HG03342 (cell line): ENCODE results near the gene PLEKHA8.

Source experiments
- ATAC-seq: cut with Tn5 transposase; IDR thresholded peaks from one replicate; pipeline ENCODE4 v1.9.1; 2021; ENCODE audit warnings: mild to moderate bottlenecking, moderate library complexity; ENCODE audit not compliant: unreplicated experiment

Gene PLEKHA8

DNA sequence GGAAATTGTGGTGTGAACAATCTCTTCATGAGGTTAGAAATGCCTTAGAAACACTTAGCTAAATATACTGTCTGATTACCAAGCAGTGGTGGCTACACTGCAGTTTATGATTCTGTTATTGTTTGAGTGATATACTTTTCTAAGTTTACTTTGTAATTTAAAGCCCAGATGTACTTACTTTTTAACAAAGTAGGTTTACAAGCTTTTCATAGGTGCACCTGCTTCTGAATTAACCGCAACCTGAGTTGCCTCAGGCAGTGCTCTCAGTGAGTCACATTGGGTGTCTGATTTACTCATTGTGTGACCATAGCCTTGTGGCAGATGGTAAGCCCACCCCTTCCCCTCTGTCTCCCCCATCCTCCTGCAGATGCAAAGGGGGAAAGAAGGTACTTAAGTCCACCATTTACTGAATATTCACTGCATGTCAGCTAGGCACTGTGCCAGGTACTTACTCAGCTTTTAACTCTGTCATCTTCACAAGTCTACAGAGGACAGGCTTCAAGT is 115.6 kb downstream of the PLEKHA8 start:
- no peak for ATAC-seq

DNA sequence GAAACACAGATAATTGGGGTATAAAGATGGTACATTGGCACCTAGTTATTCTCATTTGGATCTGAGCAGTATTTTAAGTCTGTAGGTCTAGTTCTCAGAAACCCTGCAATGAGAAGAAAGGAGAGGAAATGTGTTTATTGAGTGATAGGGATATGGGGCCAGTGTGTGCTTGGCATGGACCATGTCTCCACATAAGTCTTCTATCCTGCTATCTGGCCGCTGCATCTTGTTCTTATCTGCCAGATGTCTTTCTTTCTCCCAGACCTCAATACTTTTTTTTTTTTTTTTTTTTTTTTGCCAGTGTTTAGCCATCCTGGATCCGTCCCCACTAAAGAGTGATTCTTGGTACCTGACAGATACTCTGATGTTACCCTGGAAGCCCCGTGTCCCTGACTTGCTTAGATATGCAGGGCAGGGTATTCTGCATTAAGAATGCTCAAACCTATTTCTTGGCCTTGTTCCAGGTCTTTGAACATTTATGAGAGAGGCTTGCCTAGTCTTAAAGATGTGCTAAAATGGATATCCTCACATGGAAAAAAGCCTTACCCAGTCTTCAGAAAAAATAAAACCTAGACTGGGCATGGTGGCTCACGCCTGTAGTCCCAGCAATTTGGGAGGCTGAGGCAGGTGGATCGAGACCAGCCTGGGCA is 116.6 kb downstream of the PLEKHA8 start:
- no peak for ATAC-seq

DNA sequence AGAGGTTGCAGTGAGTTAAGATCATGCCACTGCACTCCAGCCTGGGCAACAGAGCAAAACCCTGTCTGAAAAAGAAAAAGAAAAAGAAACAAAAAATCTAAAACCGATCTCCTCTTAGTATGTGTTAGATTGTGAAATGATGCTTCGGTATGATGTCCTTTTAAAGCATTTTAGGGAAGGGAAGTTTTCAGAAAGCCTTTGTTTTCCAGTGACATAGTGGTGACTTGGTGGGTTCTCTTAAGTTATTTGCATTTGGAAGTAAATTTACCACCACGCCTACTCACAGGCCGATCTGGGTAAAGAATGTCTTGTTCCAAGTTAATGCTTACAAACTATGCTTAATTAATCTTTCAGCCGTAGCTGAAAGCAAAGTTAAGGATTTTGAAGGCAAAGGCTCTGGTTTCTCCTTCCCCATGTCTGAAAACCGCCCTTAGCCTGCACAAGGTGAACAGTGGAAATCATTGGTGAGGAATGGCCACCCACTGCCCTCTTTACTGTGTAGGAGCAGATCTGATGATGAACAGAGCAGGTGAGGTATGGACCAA is 117.3 kb downstream of the PLEKHA8 start:
- no peak for ATAC-seq

DNA sequence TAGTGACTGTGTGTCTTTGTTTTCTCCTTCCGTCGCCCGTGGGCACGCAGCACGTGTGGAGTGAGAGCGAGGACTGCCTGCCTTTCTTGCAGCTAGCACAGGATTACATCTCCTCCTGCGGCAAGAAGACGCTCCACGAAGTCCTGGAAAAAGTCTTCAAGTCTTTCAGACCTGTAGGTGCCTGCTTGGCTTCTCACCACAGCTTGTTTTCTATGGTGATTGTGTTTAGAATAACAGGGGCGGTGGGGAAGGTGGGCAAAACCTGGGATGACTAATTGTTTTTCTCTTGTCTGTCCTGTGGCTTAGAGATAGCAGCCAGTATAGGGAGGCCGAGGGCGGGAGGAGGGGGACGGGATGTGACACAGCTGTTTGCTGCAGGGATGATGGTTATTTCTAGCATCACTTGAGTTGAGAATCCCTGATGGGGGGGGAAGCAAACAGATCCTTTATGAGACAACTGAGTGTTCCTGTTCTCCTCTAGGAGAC is 118.0 kb downstream of the PLEKHA8 start:
- no peak for ATAC-seq

DNA sequence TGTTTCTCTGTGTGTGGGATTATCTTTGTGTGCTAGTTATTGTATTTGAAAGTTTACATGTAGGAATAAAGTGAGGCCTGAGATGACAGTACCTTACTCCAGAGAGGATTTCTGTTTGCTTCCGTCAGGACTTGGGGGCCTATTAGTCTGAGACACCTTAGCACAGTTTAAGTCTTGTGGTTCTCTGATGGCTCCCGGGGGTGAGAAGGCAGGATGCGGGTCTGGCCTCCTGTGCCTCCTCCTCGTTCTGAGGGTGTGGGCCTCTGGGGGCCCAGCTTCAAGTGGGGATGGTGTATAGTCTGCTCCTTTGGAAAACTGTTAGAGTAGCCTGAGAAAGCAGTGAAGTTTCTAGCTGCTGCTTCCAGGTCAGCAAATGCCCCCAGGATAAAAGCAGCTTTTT is 119.0 kb downstream of the PLEKHA8 start:
- no peak for ATAC-seq

DNA sequence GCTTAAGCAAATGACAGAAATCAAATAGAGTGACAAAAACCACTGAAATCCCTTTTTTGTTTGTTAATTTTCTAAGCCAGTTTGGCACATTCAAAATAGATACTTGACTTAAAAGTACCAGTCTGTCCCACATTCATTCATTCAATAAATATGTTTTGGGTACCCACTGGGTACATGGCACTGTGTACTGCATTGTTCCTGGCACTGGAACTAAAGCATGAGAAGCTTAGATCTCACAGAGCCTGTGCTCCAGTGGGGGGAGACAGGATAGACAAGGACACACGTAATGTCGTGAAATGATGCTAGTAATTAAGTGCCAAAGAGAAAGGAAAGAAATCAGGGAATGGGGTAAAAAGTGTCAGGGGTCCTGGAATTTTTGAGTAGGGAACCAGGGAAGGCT is 119.6 kb downstream of the PLEKHA8 start:
- ATAC-seq: no peak

DNA sequence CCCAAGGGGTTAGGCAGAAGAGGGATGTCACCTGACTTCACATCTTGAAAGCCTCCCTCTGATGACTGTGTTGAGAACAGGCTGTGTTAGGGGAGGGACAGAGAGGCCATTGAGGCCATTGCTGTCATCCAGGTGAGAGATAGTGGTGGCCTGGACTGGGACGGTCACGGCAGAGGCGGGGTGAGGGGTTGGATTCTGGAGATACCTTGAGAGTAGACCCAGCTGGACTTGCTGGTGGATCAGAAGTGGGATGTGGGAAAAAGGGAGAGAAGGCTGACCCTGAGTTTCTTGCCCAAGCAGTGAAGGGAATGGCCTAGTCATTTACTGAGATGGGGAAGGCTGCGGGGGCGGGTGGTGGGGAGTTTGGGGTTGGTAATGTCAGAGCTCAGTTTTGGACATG is 120.2 kb downstream of the PLEKHA8 start:
- ATAC-seq: no peak

DNA sequence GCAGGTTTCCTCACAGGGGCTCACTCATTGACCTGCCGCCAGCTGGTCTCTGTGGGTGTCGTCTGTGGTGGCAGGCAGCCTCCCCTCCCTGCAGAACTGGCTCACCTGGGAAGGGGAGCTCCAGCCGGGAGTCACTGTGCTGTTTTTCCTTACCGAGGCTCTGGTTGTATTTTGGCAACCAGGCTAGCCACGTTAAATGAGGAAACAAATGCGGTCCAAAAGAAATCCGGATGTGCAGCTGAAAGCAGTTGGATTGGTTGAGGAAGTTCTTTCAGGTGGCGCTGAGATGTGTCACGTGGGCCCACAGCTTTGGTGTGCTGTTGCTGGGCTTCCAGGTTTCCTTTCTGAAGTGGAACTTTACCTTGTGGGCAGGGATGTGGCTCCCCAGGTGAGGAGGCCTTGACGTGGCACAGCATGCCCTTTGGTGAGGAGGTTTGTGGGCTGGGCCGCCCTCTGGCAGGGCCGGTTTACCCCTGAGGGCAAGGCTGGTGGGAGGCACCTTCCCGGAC is 120.8 kb downstream of the PLEKHA8 start:
- ATAC-seq: no peak

DNA sequence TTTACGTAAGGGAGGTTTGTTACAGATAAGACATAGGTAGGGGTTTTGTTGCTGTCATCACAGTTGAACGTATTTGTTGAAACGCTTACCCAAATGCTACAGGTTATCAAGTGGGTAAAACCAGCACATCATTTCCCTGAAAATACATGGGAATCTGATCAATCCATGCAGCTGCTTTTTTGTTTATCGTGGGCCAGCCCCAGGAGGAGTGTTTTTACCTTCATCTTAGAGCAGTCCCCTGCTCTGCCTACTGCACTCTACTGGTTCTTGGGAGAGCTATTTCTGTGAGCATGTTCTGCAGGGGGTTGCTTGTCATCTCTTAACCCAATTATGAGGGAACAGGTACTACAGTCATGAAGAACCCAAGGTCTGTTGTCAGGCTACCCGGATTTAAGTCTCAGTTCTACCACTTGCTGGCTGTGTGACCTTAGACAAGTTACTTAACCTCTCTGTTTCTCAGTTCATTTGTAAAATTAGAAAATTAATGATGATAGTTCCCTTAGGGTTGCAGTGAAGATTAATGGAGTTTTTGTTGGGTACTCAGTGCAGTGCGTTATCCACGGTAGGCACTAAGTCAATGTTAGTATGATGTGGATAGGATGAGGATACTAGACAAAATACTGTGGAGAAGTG is 121.5 kb downstream of the PLEKHA8 start:
- ATAC-seq: no peak

DNA sequence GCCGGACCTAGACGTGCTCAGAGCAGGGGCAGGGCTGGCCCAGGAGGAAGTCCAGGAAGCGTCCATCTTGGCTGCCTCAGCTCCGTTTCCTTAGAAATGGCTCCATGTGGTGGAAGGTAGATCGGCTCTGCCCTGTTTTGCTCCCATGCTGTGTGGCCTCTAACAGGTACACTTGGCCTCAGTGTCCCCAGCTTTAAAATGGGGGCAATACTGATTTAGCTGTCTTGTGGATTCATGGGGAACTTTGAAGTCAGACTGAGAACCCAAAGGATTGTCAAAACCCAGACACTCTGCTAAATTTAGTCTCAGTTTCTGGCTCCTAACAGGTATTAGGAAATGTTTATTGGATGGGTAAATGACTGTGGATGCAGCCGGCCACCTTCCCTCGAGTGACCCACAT is 122.5 kb downstream of the PLEKHA8 start:
- no peak for ATAC-seq

DNA sequence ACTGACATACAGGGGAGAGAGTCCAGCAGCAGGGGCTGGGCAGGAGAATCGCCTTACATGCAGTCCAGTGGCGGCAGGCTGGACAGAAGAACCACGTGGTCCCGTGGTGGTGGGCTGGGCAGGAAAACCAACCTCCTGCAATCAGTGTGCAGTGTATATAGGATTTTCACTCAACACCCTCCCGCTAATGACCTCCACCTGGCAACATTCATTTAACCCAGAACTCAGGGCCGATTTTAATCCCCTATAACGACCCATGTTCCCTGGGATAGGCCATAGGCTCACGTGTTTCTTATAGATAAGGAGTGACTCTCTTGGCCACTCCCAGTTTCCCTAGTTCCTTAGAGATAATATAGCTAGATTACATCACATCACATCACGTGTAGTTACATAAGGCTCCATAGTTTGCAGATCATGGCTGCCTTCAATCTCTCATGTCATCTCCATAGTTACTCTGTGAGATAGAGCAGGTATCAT is 125.9 kb downstream of the PLEKHA8 start:
- no peak for ATAC-seq

DNA sequence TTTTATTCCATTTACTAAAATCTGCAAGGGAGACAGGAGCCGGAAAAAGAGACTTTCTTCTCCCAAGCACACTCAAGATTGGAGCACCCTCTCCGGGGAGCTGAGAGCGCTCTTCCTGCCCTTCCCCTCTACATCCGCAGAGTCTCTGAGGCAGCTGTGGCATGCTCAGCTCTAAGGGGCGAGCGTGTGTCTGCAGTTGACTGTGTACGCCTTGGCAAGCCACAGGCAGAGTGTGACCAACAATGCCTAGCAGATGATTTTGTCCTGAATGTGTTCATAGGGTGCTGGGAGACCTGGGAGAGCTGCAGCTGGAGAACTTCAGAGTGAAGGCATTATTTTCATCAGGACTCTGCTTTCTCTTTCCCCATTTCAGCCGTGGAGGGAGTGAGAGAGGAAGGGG is 127.3 kb downstream of the PLEKHA8 start:
- ATAC-seq: no peak

DNA sequence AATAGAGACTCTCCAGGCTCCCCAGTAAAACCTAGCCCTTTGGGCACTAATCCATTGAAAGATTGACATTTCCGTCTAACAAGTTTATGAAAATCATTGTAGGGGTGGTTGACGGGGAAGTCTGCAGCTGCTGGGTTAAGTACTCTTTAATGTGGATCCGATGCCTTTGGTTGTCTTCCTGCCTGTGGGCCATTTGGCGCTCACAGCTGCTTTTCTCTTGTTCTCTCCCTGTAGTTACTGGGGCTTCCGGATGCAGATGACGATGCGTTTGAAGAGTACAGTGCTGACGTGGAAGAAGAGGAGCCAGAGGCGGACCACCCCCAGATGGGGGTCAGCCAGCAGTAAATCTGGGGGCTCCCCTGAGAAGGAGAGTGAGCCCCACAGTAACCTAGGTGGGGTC is 129.0 kb downstream of the PLEKHA8 start:
- no peak for ATAC-seq

DNA sequence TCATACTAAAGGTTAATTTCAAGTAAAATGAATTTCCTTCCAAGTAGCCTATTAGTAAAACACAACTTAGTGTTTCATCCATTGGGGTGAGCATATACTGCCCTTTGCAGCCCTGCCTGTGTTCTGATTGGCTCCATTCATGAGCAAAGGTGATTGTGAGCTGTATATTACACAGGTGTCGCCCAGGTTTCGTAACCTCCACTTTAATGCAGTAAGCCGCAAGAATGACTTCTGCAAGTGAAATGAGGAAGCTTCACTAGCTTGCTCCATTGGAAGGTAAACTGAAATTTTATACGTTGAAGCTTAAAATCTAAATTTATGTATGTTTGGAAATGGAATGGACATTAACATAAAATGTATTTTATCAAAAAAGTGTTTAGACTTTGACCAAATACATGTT is 131.0 kb downstream of the PLEKHA8 start:
- no peak for ATAC-seq

DNA sequence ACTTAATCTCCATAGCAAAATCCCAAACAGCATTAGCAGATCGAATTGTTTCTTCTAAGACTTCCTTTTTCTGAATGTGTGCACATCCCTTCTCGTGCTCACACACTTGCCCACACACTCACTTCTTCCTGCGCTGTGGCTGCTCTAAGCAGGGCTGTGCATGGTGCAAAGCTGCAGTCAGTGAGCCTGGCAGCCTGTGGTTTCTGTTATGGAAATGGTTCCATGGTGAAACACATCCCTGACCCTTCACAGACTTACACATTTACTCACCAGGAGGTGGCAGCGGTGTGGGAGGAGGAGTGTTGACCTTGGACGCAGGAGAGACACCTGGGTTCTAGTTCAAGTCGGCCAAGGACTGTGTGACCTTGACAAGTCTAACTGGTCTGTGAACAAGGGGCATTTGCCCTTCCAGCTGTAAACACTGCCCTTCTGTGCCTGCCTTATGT is 131.5 kb downstream of the PLEKHA8 start:
- ATAC-seq: peak; percentile 32

DNA sequence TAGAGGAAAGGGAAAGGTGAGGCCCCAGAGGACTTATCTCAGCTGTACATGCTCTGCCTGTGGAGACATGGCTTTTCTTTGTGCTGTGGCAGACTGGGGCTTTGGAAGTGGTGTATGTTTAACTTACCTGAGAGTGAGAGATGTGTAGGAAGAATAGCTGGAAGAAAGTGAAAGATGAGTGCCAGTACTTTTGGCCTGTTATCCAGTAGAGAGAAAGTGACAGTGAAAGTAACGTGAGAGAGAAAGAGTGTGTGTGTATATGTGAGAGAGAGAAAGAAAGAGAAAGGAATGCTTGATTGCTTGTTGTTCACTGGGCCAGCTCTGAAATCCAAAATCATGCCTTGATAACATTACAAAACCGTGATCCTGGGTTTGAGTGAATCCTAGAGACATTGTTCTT is 132.1 kb downstream of the PLEKHA8 start:
- no peak for ATAC-seq

DNA sequence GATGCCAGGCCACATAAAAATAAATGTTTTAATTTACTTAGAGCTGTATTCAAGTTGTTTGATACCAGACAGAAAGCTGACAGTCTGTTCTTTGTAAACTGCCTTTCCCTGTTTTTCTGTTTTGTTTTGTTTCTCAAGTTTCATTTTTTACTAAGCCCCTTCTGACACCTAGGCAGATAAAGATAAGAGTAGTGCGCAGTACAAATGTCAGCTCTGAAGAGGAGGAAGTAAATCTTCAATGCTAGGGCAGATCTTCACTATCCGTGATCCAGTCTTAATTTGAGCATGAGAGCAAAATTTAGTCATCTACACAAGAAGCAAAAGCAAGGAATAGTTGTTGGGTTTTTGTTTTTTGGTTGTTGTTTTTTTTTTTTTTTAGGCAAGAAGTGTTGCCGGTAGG is 133.9 kb downstream of the PLEKHA8 start:
- no peak for ATAC-seq

DNA sequence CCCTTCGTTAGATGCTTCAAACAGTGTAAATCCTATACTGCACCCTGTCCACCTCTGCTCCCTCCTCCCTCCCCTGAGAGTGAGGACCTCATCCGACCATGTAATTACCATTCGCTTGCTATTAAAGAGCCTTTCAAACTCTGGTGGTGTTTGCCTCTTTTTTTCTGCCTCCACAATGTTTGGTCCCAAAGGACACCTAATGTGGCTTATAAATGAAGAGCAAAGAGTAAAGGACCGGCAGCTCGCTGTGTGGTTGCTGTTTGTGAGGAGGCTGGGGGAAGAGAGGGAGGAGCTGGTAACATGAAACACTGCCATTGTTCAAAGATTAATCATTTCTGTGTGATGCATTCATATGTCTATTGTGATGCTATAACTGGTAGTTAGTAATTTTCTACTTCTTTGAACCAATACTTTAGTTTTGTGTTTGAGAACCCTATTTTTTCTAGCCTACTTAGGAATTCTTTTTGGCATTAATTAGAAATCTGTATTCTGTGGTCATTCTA is 134.5 kb downstream of the PLEKHA8 start:
- peak; percentile 36 for ATAC-seq

DNA sequence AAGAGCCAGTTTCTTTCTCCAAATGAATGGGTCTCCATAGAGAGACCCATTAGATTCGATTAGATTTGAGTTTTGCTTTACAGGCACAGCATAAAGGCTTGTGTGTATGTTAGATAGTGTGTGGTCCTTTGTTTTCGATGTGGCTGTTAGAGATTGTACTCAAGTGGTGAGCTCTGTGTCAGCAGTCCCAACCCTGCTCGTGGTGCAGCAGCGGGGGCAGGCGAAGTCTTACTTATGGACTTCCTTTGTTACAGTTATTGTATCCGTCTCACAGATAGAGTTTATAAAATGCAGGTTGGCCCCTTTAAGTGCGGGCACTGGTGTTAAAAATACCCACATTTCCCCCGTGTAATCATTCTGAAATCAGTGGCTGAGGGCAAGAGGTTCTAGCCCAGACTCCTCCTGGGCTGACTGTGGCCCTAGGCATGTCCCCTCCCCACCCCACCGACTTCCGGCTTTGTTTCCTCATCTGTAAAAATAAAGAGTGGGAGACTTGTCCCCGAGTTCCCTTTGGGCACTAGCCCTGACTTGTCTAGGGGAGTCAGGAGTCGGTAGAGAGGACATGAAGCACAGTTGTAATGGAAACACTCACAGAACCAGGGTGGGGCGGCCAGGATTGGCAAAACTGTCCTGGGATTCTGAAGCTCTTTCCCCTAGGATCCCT is 135.2 kb downstream of the PLEKHA8 start:
- peak; percentile 20 for ATAC-seq

DNA sequence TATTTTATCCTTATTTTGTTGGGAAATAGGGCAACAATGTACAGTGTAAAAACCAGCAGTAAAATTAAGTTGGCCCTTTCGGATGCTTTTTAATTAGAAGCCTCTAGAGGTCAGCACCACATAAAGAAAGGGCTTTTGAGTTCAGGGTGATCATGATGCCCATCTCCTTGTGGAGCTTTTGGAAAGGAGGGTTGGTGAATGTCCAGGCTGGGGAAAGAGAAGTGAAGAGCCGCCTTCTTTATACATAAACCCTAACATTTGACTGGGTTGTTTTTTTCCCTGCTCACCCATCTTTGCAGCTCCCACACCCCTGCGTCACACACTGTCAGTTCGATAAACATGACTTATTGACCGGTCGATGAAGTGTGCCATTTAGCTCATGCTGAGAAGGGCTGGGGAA is 136.4 kb downstream of the PLEKHA8 start:
- no peak for ATAC-seq

DNA sequence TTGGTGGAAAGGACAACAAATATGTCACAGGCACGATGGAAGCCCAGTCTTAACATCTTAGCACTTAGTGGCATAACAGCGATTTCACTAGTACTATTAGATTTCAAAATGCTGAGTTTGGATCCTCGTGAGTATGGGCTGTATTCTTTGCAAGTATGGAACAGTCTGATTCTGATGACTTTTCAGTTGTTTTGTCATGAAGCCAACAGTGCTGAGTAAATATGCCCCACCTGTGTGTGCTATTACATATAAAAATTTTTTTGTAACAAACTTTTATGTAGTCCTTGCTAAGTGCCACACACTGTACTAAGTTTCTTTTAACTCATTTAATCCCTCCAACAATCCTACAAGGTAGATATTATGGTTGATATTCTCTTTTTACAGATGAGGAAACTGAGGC is 137.4 kb downstream of the PLEKHA8 start:
- ATAC-seq: no peak
